Esophagus squamous epithelium (tissue), 5 donors: Measurements from ENCODE around the gene ZHX3. TPM values are rescaled to one million over a fixed set of nuclear protein-coding genes. Genes with fewer than 3 reads are reported as not detected.
A peak's percentile ranks its signal among the peaks of the same experiment; 100 is the strongest.

Experiments used
- DNase-seq: peaks from one replicate; lab custom pipeline; 2025; lab: John Stamatoyannopoulos, UW
- H3K27ac ChIP-seq, 4 donors: fragments of 200-600 bp; sonication (generic); one replicate each; pipeline ENCODE4 v1.5.1; 2016 to 2019; ENCODE audit warnings: mild to moderate bottlenecking in 1 of 4
- H3K27me3 ChIP-seq, 4 donors: fragments of 200-600 bp; sonication (generic); 1 replicate in 3 of 4; 2 replicates in 1 of 4; pipeline versions ENCODE4 v1.5.1 to v1.6.0; 2017 to 2021; ENCODE audit warnings: antibody characterized with exemption in 1 of 4
- H3K36me3 ChIP-seq, 3 donors: fragments of 200-600 bp; sonication (generic); one replicate each; pipeline ENCODE4 v1.5.1; 2016 to 2019
- H3K4me1 ChIP-seq, 3 donors: fragments of 200-600 bp; sonication (generic); one replicate each; pipeline ENCODE4 v1.5.1; 2017 to 2019
- H3K4me3 ChIP-seq, 4 donors: fragments of 200-600 bp; sonication (generic); 1 replicate in 3 of 4; 2 replicates in 1 of 4; pipeline ENCODE4 v1.5.1; 2016 to 2019; ENCODE audit warnings: mild to moderate bottlenecking in 2 of 4, moderate library complexity in 1 of 4
- H3K9me3 ChIP-seq, 3 donors: fragments of 200-600 bp; sonication (generic); one replicate each; pipeline ENCODE4 v1.5.1; 2016 to 2019
- CTCF ChIP-seq, 6 experiments: fragments of 450-650 bp in 4 of 6; fragments of 200-600 bp in 2 of 6; sonication (generic) in 2 of 6; IDR thresholded peaks; one replicate each; pipeline ENCODE4 v1.5.1; 2016 to 2019; ENCODE audit warnings: antibody characterized with exemption in 6 of 6, mild to moderate bottlenecking in 4 of 6, moderate library complexity in 4 of 6
- POLR2A ChIP-seq, 4 donors: fragments of 450-650 bp; IDR thresholded peaks; one replicate each; pipeline ENCODE4 v1.6.1; 2017; ENCODE audit warnings: antibody characterized with exemption in 4 of 4, mild to moderate bottlenecking in 4 of 4, moderate library complexity in 3 of 4
- WGBS, 2 donors: methylation state at CpG; one replicate each; pipeline ENCODE4 v1.1.5; 2018; 5-methylcytosine and 5-hydroxymethylcytosine counted together
- intact Hi-C: fragments of 100-400 bp; cut with DNase I; formaldehyde crosslinking; loops from one replicate; pipeline ENCODE4 v1.15.0; 2022
- total RNA-seq, 4 donors: library from RNA; depleted of rRNA; stranded (reverse); fragments of >200 nt; gene quantifications; one replicate each; pipeline ENCODE4 v1.1.0, GENCODE V29; 2016
- donor health status: DM: yes; HTN: yes; CAD: no.

The ZHX3 gene
- total RNA-seq, 4 donors from 2014 or later, result 13.6 to 30.3 (median 15.5) TPM

- intact Hi-C loops, result no loop called here
- Histone ChIP-seq H3K9me3 (no peaks in the 10 kb centered on the region), H3K27me3 (no peaks in the 10 kb centered on the region), H3K27ac (peak overlapping the region in 3 of 4 donors; percentile 7 to 48 (median 47)), H3K4me3 (no peak overlapping the region), H3K4me1 (peaks cover 0 to 18% (median 4%) of the 10 kb centered on the region in 3 donors), H3K36me3 (peaks cover 0 to 14% (median 0%) of the 10 kb centered on the region in 3 donors)
- 74 to 76% methylated on average over 2 of the region's 2 CpGs for WGBS, 2 donors
- no peak for TF ChIP-seq POLR2A (IDR thresholded peaks at IDR 0.05)
- no peak for TF ChIP-seq CTCF (IDR thresholded peaks at IDR 0.05)
- no peak for DNase-seq
These were observed 55.5 kb downstream of the ZHX3 start for GRCh38 chr20:41261790-41262717.

DNA sequence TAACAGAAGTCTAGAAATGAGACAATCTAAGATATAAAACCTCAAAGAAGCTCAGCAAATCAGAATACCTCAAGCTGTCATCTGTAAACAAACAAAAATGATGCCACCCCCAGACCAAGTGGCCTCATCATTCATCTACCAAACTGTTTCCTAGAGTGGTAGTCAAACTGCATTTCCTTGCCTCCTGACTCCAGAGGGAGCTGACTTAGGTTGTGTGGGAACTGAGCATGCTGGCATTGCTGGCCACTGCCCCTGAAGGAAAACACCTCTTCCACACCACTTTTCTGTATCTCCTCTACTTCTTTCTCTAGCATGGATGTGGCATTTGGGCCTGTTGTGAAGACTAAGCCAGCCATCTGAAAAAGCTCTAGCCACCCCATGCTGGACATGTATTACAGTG, 56.3 kb downstream of the ZHX3 start:
- peaks cover 0 to 16% (median 4%) of the 10 kb centered on the region in 3 donors for H3K4me1 ChIP-seq
- no peak for DNase-seq
- no peaks in the 10 kb centered on the region for H3K9me3 ChIP-seq
- peak overlapping the region in 2 of 4 donors; percentile 25 to 47 for H3K27ac ChIP-seq
- no peaks in the 10 kb centered on the region for H3K27me3 ChIP-seq
- intact Hi-C loops, result no loop called here
- no peak overlapping the region for H3K4me3 ChIP-seq
- no peak for TF ChIP-seq POLR2A (IDR thresholded peaks at IDR 0.05)
- TF ChIP-seq CTCF (IDR thresholded peaks at IDR 0.05), result no peak
- peaks cover 0 to 11% (median 0%) of the 10 kb centered on the region in 3 donors for H3K36me3 ChIP-seq

DNA sequence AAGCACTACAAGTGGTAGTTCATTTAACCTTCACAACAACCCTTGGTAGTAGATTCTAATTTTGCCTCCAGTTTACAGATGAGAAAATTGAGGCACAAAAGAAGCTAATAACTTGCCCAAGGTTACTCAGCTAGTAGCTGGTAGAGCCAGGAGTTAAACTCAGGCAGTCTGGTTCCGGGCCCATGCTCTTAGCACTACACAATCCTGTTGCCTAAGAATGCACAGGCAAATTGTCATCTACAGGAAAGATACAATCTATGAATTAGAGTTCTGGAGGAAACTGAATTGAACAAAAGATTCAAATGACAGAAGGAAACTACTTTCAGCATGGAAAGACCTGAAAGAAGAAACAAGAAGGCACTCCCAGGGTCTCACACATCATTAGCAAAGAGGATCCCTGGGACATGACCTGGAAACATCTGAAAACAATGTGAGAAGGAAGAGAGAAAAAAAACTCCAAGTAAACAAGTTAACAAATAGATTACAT, 56.8 kb downstream of the ZHX3 start:
- no peak for DNase-seq
- TF ChIP-seq POLR2A (IDR thresholded peaks at IDR 0.05) (no peak), CTCF (IDR thresholded peaks at IDR 0.05) (no peak)
- Histone ChIP-seq H3K4me1 (peaks cover 0 to 16% (median 4%) of the 10 kb centered on the region in 3 donors), H3K27ac (peak overlapping the region in 2 of 4 donors; percentile 25 to 47), H3K36me3 (peaks cover 0 to 6% (median 0%) of the 10 kb centered on the region in 3 donors), H3K9me3 (no peaks in the 10 kb centered on the region), H3K4me3 (no peak overlapping the region), H3K27me3 (no peaks in the 10 kb centered on the region)
- intact Hi-C loops, result no loop called here
- WGBS, 2 donors, result 44 to 91% methylated on average over 1 of the region's 1 CpG

DNA sequence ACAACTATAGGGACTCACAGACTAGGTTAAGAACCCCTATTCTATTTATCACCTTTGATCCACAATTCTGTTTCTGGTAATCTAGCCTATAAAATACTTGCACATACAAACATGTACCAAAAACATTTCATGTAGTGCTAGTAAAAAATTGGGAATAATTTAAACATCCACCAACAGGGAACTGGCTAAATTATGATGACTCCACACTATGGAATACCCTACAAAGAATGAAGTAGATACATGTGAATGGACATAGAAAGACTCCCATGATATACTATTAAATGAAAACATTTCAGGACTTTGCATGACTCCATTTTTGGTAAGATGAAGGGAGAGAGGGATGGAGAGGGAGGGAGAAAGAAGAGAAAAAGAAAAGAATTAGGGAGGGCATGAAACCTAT, 58.2 kb downstream of the ZHX3 start:
- Histone ChIP-seq H3K4me3 (no peak overlapping the region), H3K4me1 (peaks cover 0 to 16% (median 4%) of the 10 kb centered on the region in 3 donors), H3K36me3 (no peaks in the 10 kb centered on the region), H3K27ac (no peak overlapping the region), H3K9me3 (no peaks in the 10 kb centered on the region), H3K27me3 (no peaks in the 10 kb centered on the region)
- intact Hi-C loops, result no loop called here
- DNase-seq, result no peak
- TF ChIP-seq POLR2A (IDR thresholded peaks at IDR 0.05) (no peak), CTCF (IDR thresholded peaks at IDR 0.05) (no peak)

DNA sequence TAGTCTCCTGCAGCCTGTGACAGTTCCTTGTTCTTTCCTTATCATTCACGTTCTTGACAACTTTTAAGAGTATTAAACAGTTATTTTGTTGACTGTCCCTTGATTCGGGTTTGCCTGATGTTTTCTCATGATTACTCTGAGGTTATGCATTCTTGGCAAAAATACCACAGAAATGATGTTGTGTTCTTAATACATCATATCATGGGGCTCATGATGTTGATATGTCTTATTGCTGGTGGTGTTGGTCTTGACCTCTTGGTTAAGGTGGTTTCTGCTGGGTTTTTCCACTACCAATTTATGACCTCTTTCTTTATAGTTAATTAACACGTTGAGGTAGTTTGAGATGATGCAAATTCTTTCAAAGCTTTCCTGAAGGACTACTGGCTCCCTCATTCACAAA, 59.1 kb downstream of the ZHX3 start:
- WGBS, 2 donors, result 82 to 87% methylated on average over 3 of the region's 3 CpGs
- Histone ChIP-seq H3K4me1 (peaks cover 0 to 16% (median 6%) of the 10 kb centered on the region in 3 donors), H3K9me3 (no peaks in the 10 kb centered on the region), H3K27me3 (no peaks in the 10 kb centered on the region), H3K27ac (no peak overlapping the region), H3K36me3 (no peaks in the 10 kb centered on the region), H3K4me3 (no peak overlapping the region)
- DNase-seq, result no peak
- TF ChIP-seq CTCF (IDR thresholded peaks at IDR 0.05), result no peak
- TF ChIP-seq POLR2A (IDR thresholded peaks at IDR 0.05), result no peak
- intact Hi-C loops, result no loop called here
